Neural cell (in vitro differentiated cells): ENCODE data around the gene KBTBD12. TPM values are rescaled to one million over a fixed set of nuclear protein-coding genes. Genes with fewer than 3 reads are reported as not detected.

Source experiments
- H2AFZ ChIP-seq: fragments of 200-600, 300-800 bp; sonication (generic), shearing (Covaris generic); 2 replicates; pipeline ENCODE4 v1.6.0; 2014; ENCODE audit warnings: low read depth, mild to moderate bottlenecking, antibody characterized with exemption, low read length, moderate library complexity
- H3F3A ChIP-seq: fragments of 200-600 bp; shearing (Covaris generic); 2 replicates; pipeline ENCODE4 v1.6.1; 2016; ENCODE audit warnings: mild to moderate bottlenecking, moderate library complexity, mixed read lengths, antibody characterized with exemption, low read length; ENCODE audit not compliant: insufficient read depth, poor library complexity, severe bottlenecking
- H3K27ac ChIP-seq: fragments of 200-600, 300-800 bp; sonication (generic), shearing (Covaris generic); 2 replicates; pipeline ENCODE4 v1.5.1; 2014; ENCODE audit warnings: mild to moderate bottlenecking, low read length, moderate library complexity
- H3K27me3 ChIP-seq: fragments of 300-800, 200-600 bp; sonication (generic), shearing (Covaris generic); 2 replicates; pipeline ENCODE4 v1.6.0; 2014; ENCODE audit warnings: mild to moderate bottlenecking, low read depth, low read length, moderate library complexity; ENCODE audit not compliant: insufficient read depth
- H3K36me3 ChIP-seq: fragments of 300-800, 200-600 bp; sonication (generic), shearing (Covaris generic); 2 replicates; pipeline ENCODE4 v1.5.1; 2014; ENCODE audit warnings: mild to moderate bottlenecking, antibody characterized with exemption, low read length, moderate library complexity; ENCODE audit not compliant: insufficient read depth
- H3K4me2 ChIP-seq: fragments of 300-800, 200-600 bp; sonication (generic), shearing (Covaris generic); 2 replicates; pipeline ENCODE4 v1.6.0; 2014; ENCODE audit warnings: mild to moderate bottlenecking, low read length
- H3K4me3 ChIP-seq: fragments of 300-800, 200-600 bp; sonication (generic), shearing (Covaris generic); 2 replicates; pipeline ENCODE4 v1.5.1; 2014; ENCODE audit warnings: mild to moderate bottlenecking, low read length, moderate library complexity
- H3K79me2 ChIP-seq: fragments of 200-600 bp; shearing (Covaris generic); replicated peaks from 2 replicates; pipeline ENCODE4 v1.6.0; 2014; ENCODE audit warnings: mild to moderate bottlenecking, low read length, moderate library complexity; ENCODE audit not compliant: insufficient read depth
- H3K9ac ChIP-seq: fragments of 300-800, 200-600 bp; sonication (generic), shearing (Covaris generic); 2 replicates; pipeline ENCODE4 v1.6.1; 2016; ENCODE audit warnings: mild to moderate bottlenecking, low read length, mixed read lengths
- H3K9me2 ChIP-seq: fragments of 200-600 bp; shearing (Covaris generic); 2 replicates; pipeline ENCODE4 v1.6.1; 2016; ENCODE audit warnings: mild to moderate bottlenecking, low read length, mixed read lengths; ENCODE audit not compliant: insufficient read depth
- H3K9me3 ChIP-seq: fragments of 200-600, 300-800 bp; sonication (generic), shearing (Covaris generic); 2 replicates; pipeline ENCODE4 v1.6.1; 2016; ENCODE audit warnings: mild to moderate bottlenecking, mixed run types, low read length, moderate library complexity, mixed read lengths
- H4K20me1 ChIP-seq: fragments of 200-600 bp; shearing (Covaris generic); 2 replicates; pipeline ENCODE4 v1.6.1; 2016; ENCODE audit warnings: mild to moderate bottlenecking, mixed run types; ENCODE audit not compliant: insufficient read depth
- EP300 ChIP-seq: fragments of 450-650 bp; conservative IDR thresholded peaks from 2 replicates; pipeline ENCODE4 v1.6.1; 2014; ENCODE audit warnings: antibody characterized with exemption, mild to moderate bottlenecking, moderate library complexity; ENCODE audit not compliant: poor library complexity, severe bottlenecking
- EZH2 ChIP-seq: fragments of 200-600, 300-800 bp; shearing (Covaris generic), sonication (generic); IDR thresholded peaks from 2 replicates; pipeline ENCODE4 v1.6.1; 2014; ENCODE audit warnings: antibody characterized with exemption, low read length, borderline replicate concordance, mild to moderate bottlenecking; ENCODE audit not compliant: insufficient read depth, poor library complexity, severe bottlenecking
- MXI1 ChIP-seq: fragments of 450-650 bp; conservative IDR thresholded peaks from 2 replicates; pipeline ENCODE4 v1.6.1; 2014; ENCODE audit warnings: antibody characterized with exemption, mild to moderate bottlenecking; ENCODE audit not compliant: poor library complexity, severe bottlenecking
- POLR2AphosphoS5 ChIP-seq: IDR thresholded peaks from 2 replicates; pipeline ENCODE4 v1.6.1; 2012
- RAD21 ChIP-seq: fragments of 450-650 bp; conservative IDR thresholded peaks from 2 replicates; pipeline ENCODE4 v1.6.1; 2014; ENCODE audit warnings: antibody characterized with exemption, mild to moderate bottlenecking, moderate library complexity
- SMC3 ChIP-seq: fragments of 450-650 bp; conservative IDR thresholded peaks from 2 replicates; pipeline ENCODE4 v1.6.1; 2014; ENCODE audit warnings: antibody characterized with exemption, mild to moderate bottlenecking, moderate library complexity; ENCODE audit not compliant: poor library complexity
- TAF1 ChIP-seq: IDR thresholded peaks from 2 replicates; pipeline ENCODE4 v1.6.1; 2012; ENCODE audit warnings: low read depth
- polyA plus RNA-seq: library from polyadenylated mRNA; depleted of rRNA; stranded (reverse); fragments of >200 nt; gene quantifications from 2 replicates; pipeline ENCODE4 v1.2.3, GENCODE V29; 2014
- TF ChIP-seq, protein P1 (sequence below): fragments of 450-650 bp; IDR thresholded peaks from 2 replicates; pipeline ENCODE4 v1.5.1; 2014; ENCODE audit warnings: antibody characterized with exemption, mild to moderate bottlenecking, moderate library complexity; ENCODE audit not compliant: poor library complexity, severe bottlenecking
- TF ChIP-seq, protein P2 (sequence below): IDR thresholded peaks from 2 replicates; pipeline ENCODE4 v1.6.1; 2012; ENCODE audit warnings: borderline replicate concordance

Gene KBTBD12
- polyA plus RNA-seq, 1 donor from 2014 or later, result not detected

DNA sequence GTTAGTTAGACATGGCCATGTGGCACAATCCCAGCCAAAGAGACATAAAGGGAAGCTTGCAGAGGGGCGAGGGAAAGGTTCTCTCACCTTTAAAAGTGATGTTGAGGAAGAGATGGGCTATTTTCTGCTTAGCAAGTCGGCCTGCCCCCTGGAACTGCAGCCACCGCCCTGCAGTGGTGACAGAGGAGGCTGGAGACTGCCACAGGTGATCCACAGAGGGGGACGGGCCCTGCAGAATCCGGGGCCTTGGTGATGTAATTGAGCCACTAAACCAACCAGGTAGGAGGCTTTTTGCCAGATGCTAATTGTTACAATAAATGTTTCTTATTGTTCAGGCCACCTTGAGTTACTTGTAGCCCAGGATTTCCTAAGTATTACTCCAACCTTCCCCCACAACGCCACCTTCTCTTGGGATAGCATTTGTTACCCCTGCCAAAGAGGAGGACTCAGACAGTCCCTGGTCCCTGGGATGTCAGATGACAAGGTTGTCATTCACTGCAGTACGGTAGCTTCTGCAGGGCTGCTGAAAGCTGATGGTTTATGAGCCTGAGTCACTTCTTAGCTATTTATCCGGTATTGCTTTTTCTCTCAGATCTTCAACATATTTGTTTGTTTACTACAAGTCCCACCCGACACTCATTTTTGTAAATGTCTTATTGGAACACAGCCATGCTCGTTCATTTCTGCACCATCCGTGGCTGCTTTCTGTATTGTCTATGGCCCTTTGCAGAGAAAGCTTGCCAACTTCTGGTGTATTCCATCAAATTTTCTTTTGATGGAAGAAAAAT lies 73.9 kb downstream of the KBTBD12 start:
- Histone ChIP-seq H3K27ac (no peak overlapping the region), H3K4me3 (no peak overlapping the region), H3K36me3 (no peaks in the 10 kb centered on the region), H3F3A (no peaks in the 10 kb centered on the region), H3K9ac (no peak overlapping the region), H3K9me3 (no peaks in the 10 kb centered on the region), H4K20me1 (no peaks in the 10 kb centered on the region), H3K4me2 (no peak overlapping the region), H3K79me2 (no peaks in the 10 kb centered on the region), H3K27me3 (no peaks in the 10 kb centered on the region), H2AFZ (no peak overlapping the region), H3K9me2 (no peaks in the 10 kb centered on the region)
- TF ChIP-seq RAD21 (no peak), POLR2AphosphoS5 (no peak), SMC3 (no peak), TAF1 (no peak), EP300 (no peak), MXI1 (no peak), EZH2 (no peak)
- TF ChIP-seq, protein P1, sequence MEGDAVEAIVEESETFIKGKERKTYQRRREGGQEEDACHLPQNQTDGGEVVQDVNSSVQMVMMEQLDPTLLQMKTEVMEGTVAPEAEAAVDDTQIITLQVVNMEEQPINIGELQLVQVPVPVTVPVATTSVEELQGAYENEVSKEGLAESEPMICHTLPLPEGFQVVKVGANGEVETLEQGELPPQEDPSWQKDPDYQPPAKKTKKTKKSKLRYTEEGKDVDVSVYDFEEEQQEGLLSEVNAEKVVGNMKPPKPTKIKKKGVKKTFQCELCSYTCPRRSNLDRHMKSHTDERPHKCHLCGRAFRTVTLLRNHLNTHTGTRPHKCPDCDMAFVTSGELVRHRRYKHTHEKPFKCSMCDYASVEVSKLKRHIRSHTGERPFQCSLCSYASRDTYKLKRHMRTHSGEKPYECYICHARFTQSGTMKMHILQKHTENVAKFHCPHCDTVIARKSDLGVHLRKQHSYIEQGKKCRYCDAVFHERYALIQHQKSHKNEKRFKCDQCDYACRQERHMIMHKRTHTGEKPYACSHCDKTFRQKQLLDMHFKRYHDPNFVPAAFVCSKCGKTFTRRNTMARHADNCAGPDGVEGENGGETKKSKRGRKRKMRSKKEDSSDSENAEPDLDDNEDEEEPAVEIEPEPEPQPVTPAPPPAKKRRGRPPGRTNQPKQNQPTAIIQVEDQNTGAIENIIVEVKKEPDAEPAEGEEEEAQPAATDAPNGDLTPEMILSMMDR, result no peak
- TF ChIP-seq, protein P2, sequence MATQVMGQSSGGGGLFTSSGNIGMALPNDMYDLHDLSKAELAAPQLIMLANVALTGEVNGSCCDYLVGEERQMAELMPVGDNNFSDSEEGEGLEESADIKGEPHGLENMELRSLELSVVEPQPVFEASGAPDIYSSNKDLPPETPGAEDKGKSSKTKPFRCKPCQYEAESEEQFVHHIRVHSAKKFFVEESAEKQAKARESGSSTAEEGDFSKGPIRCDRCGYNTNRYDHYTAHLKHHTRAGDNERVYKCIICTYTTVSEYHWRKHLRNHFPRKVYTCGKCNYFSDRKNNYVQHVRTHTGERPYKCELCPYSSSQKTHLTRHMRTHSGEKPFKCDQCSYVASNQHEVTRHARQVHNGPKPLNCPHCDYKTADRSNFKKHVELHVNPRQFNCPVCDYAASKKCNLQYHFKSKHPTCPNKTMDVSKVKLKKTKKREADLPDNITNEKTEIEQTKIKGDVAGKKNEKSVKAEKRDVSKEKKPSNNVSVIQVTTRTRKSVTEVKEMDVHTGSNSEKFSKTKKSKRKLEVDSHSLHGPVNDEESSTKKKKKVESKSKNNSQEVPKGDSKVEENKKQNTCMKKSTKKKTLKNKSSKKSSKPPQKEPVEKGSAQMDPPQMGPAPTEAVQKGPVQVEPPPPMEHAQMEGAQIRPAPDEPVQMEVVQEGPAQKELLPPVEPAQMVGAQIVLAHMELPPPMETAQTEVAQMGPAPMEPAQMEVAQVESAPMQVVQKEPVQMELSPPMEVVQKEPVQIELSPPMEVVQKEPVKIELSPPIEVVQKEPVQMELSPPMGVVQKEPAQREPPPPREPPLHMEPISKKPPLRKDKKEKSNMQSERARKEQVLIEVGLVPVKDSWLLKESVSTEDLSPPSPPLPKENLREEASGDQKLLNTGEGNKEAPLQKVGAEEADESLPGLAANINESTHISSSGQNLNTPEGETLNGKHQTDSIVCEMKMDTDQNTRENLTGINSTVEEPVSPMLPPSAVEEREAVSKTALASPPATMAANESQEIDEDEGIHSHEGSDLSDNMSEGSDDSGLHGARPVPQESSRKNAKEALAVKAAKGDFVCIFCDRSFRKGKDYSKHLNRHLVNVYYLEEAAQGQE, result no peak

DNA sequence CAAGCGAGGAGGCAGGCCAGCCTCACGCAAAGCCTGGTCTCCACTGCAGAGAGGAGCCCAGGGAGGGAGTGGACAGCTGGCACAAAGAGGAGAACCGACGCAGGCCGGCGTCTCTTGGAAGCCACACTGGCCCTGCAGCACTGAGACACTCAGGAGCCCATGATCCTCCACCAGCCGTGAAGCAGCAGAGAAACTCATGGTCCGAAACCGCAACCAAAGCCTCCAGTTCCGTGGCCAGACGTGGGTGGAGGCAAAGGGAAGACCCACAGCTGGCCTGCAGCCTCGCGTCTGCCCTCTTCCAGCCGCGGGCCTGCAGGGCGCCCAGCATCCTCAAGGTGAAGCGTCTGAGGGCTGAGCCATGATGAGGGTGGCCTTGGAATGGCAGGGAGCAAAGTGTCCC lies 75.0 kb downstream of the KBTBD12 start:
- no peak overlapping the region for H2AFZ ChIP-seq
- no peak overlapping the region for H3K9ac ChIP-seq
- no peaks in the 10 kb centered on the region for H3K9me3 ChIP-seq
- no peaks in the 10 kb centered on the region for H3K36me3 ChIP-seq
- no peaks in the 10 kb centered on the region for H3F3A ChIP-seq
- H3K27me3 ChIP-seq, result no peaks in the 10 kb centered on the region
- no peak overlapping the region for H3K4me3 ChIP-seq
- no peak overlapping the region for H3K4me2 ChIP-seq
- H3K79me2 ChIP-seq, result no peaks in the 10 kb centered on the region
- no peaks in the 10 kb centered on the region for H4K20me1 ChIP-seq
- TF ChIP-seq SMC3, result no peak
- no peak for TF ChIP-seq MXI1
- TF ChIP-seq, protein P1, result no peak
- TF ChIP-seq RAD21, result no peak
- no peak for TF ChIP-seq POLR2AphosphoS5
- no peak for TF ChIP-seq EZH2
- TF ChIP-seq EP300, result no peak
- TF ChIP-seq TAF1, result no peak
- TF ChIP-seq, protein P2, result no peak
- no peak overlapping the region for H3K27ac ChIP-seq
- H3K9me2 ChIP-seq, result no peaks in the 10 kb centered on the region
